ENCODE data around the gene SCAPER.

GRCh38 chr15:76503121-76503520 is 402.0 kb downstream of the SCAPER start:
- TF ChIP-seq, protein P1, sequence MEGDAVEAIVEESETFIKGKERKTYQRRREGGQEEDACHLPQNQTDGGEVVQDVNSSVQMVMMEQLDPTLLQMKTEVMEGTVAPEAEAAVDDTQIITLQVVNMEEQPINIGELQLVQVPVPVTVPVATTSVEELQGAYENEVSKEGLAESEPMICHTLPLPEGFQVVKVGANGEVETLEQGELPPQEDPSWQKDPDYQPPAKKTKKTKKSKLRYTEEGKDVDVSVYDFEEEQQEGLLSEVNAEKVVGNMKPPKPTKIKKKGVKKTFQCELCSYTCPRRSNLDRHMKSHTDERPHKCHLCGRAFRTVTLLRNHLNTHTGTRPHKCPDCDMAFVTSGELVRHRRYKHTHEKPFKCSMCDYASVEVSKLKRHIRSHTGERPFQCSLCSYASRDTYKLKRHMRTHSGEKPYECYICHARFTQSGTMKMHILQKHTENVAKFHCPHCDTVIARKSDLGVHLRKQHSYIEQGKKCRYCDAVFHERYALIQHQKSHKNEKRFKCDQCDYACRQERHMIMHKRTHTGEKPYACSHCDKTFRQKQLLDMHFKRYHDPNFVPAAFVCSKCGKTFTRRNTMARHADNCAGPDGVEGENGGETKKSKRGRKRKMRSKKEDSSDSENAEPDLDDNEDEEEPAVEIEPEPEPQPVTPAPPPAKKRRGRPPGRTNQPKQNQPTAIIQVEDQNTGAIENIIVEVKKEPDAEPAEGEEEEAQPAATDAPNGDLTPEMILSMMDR (conservative IDR thresholded peaks at IDR 0.05; ENCODE audit: low read depth, low read length): no peak
- TF ChIP-seq MAFK (IDR thresholded peaks at IDR 0.05; ENCODE audit: low read depth, low read length): no peak
- TF ChIP-seq ELK1 (IDR thresholded peaks at IDR 0.05; ENCODE audit: borderline replicate concordance, low read depth, low read length): no peak
- no peak for TF ChIP-seq SMC3 (IDR thresholded peaks at IDR 0.05; ENCODE audit: low read depth, low read length)
- TF ChIP-seq MXI1 (IDR thresholded peaks at IDR 0.05; ENCODE audit: borderline replicate concordance, low read depth, low read length): no peak
- TF ChIP-seq RFX5 (IDR thresholded peaks at IDR 0.05; ENCODE audit: low read depth, low read length): no peak
- no peak for TF ChIP-seq NFE2L2 (IDR thresholded peaks at IDR 0.05; ENCODE audit: low read depth, low read length)
- TF ChIP-seq POLR2A (IDR thresholded peaks at IDR 0.05; ENCODE audit: low read depth, low read length): no peak
- TF ChIP-seq BHLHE40 (IDR thresholded peaks at IDR 0.05; ENCODE audit: low read depth, low read length): no peak
- no peak for TF ChIP-seq CHD1 (IDR thresholded peaks at IDR 0.05; ENCODE audit: low read depth, low read length)
- no peak for TF ChIP-seq CEBPB (IDR thresholded peaks at IDR 0.05; ENCODE audit: low read depth, low read length)
- TF ChIP-seq USF2 (IDR thresholded peaks at IDR 0.05; ENCODE audit: low read depth, low read length): no peak
- no peak for TF ChIP-seq MAZ (IDR thresholded peaks at IDR 0.05; ENCODE audit: borderline replicate concordance, low read depth, low read length)
- TF ChIP-seq RAD21 (IDR thresholded peaks at IDR 0.05; ENCODE audit: low read length): no peak
